ENCODE measurements around the gene ERGIC3. TPM values are rescaled to one million over a fixed set of nuclear protein-coding genes. Genes with fewer than 3 reads are reported as not detected.

ERGIC3 gene
- total RNA-seq, 4 donors from 2014 or later: 129 to 200 (median 163) TPM

- H3K36me3 ChIP-seq: peaks cover 0 to 53% of the 10 kb centered on the region in 2 donors
- ATAC-seq: no peak
- WGBS, 2 donors (ENCODE audit: low coverage in 1 of 2): 83 to 95% methylated on average over 6 to 7 of the region's 24 CpGs
- H3K4me1 ChIP-seq: no peaks in the 10 kb centered on the region
- TF ChIP-seq EP300 (IDR thresholded peaks at IDR 0.05): no peak
- TF ChIP-seq POLR2AphosphoS5 (IDR thresholded peaks at IDR 0.05): no peak
- no peak for TF ChIP-seq CTCF (IDR thresholded peaks at IDR 0.05)
- no peak for TF ChIP-seq POLR2A (IDR thresholded peaks at IDR 0.05)
- no peak overlapping the region for H3K27ac ChIP-seq
- H3K9me3 ChIP-seq: no peaks in the 10 kb centered on the region
- no peak overlapping the region for H3K4me3 ChIP-seq
- H3K27me3 ChIP-seq: no peaks in the 10 kb centered on the region
Measured at GRCh38 chr20:35559042-35559693, 17.3 kb downstream of the ERGIC3 start.

- 60% methylated on average over 1 of the region's 18 CpGs; no CpG with 5 or more reads in 1 of the 2 donors for WGBS, 2 donors (ENCODE audit: low coverage in 1 of 2)
- TF ChIP-seq EP300 (IDR thresholded peaks at IDR 0.05): no peak
- no peak for TF ChIP-seq CTCF (IDR thresholded peaks at IDR 0.05)
- no peak for TF ChIP-seq POLR2A (IDR thresholded peaks at IDR 0.05)
- TF ChIP-seq POLR2AphosphoS5 (IDR thresholded peaks at IDR 0.05): no peak
- Histone ChIP-seq H3K4me1 (no peaks in the 10 kb centered on the region), H3K27ac (no peak overlapping the region), H3K27me3 (no peaks in the 10 kb centered on the region), H3K4me3 (no peak overlapping the region), H3K9me3 (no peaks in the 10 kb centered on the region), H3K36me3 (peaks cover 0 to 43% of the 10 kb centered on the region in 2 donors)
- no peak for ATAC-seq
Measured at GRCh38 chr20:35560105-35560511, 18.2 kb downstream of the ERGIC3 start.

- Histone ChIP-seq H3K4me1 (no peaks in the 10 kb centered on the region), H3K4me3 (no peak overlapping the region), H3K9me3 (no peaks in the 10 kb centered on the region), H3K27me3 (no peaks in the 10 kb centered on the region), H3K36me3 (peaks cover 0 to 39% of the 10 kb centered on the region in 2 donors), H3K27ac (no peak overlapping the region)
- TF ChIP-seq POLR2A (IDR thresholded peaks at IDR 0.05) (no peak), CTCF (IDR thresholded peaks at IDR 0.05) (no peak), EP300 (IDR thresholded peaks at IDR 0.05) (no peak), POLR2AphosphoS5 (IDR thresholded peaks at IDR 0.05) (no peak)
- no CpG with 5 or more reads among the region's 10 CpGs for WGBS, 2 donors (ENCODE audit: low coverage in 1 of 2)
- ATAC-seq: no peak
Measured at GRCh38 chr20:35560541-35560940, 18.7 kb downstream of the ERGIC3 start.

GRCh38 chr20:35561268-35561667, 19.4 kb downstream of the ERGIC3 start:
- no peaks in the 10 kb centered on the region for H3K9me3 ChIP-seq
- H3K27ac ChIP-seq: no peak overlapping the region
- peaks cover 0 to 32% of the 10 kb centered on the region in 2 donors for H3K36me3 ChIP-seq
- WGBS, 2 donors (ENCODE audit: low coverage in 1 of 2): 0% methylated on average over 1 of the region's 7 CpGs; no CpG with 5 or more reads in 1 of the 2 donors
- no peak overlapping the region for H3K4me3 ChIP-seq
- ATAC-seq: no peak
- H3K27me3 ChIP-seq: no peaks in the 10 kb centered on the region
- TF ChIP-seq CTCF (IDR thresholded peaks at IDR 0.05) (peak in 1 of 4 experiments; percentile 13), POLR2AphosphoS5 (IDR thresholded peaks at IDR 0.05) (no peak)
- H3K4me1 ChIP-seq: no peaks in the 10 kb centered on the region

DNA sequence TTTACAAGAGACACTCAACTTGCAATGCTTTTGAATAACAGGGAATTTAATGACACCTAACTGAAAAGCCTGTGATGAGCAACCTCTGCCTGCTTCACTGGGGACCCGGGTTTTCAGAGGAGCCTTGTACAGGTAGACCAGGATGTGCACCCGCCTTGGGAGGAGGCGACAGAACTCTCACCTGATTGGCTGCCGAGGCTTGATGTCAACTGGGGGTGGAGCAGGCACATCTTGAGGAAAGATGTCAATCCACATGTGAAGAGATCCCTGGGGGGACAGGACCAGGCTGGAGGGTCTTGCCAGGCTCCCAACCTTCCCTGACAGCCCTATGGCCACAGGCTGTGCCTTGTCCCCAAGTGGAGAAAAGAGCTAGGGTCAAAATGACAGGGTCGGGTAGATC, 19.8 kb downstream of the ERGIC3 start:
- no peaks in the 10 kb centered on the region for H3K4me1 ChIP-seq
- H3K27ac ChIP-seq: no peak overlapping the region
- no peaks in the 10 kb centered on the region for H3K27me3 ChIP-seq
- WGBS, 2 donors (ENCODE audit: low coverage in 1 of 2): 59 to 66% methylated on average over 3 to 5 of the region's 5 CpGs
- peaks cover 0 to 28% of the 10 kb centered on the region in 2 donors for H3K36me3 ChIP-seq
- no peak overlapping the region for H3K4me3 ChIP-seq
- no peak for ATAC-seq
- no peaks in the 10 kb centered on the region for H3K9me3 ChIP-seq
- no peak for TF ChIP-seq CTCF (IDR thresholded peaks at IDR 0.05)
- TF ChIP-seq EP300 (IDR thresholded peaks at IDR 0.05): no peak
- TF ChIP-seq POLR2AphosphoS5 (IDR thresholded peaks at IDR 0.05): no peak
- TF ChIP-seq POLR2A (IDR thresholded peaks at IDR 0.05): no peak

All from gastroesophageal sphincter (tissue), 4 donors.